IMR-90 (cell line): Measurements from ENCODE around the gene AP4S1. TPM values are rescaled to one million over a fixed set of nuclear protein-coding genes. Genes with fewer than 3 reads are reported as not detected.

Source experiments
- ATAC-seq: fragments of 200-7000 bp; cut with Tn5 transposase; 2 replicates; pipeline ENCODE4 v1.9.1; 2020; ENCODE audit warnings: low read depth, mild to moderate bottlenecking, moderate library complexity
- BruUV-seq: library from RNA; stranded (reverse); fragments of 400-500 nt; replicated peaks from 2 replicates; lab custom pipeline; 2021; lab: Mats Ljungman, UMichigan
- CTCF ChIA-PET: fragments of 300-600 bp; formaldehyde crosslinking; extraction: SDS; loops from one replicate; lab custom pipeline; 2021; ENCODE audit warnings: antibody characterized with exemption; lab: Yijun Ruan, JAX
- POLR2A ChIA-PET: fragments of 300-600 bp; sonication (Branson Sonifier 250); formaldehyde crosslinking; loops from one replicate; lab custom pipeline; 2022; ENCODE audit warnings: antibody characterized with exemption; ENCODE audit not compliant: unreplicated experiment; lab: Charles Lee
- DNase-seq: peaks from one replicate; pipeline ENCODE4 v3.0.0; 2013
- H2AFZ ChIP-seq: replicated peaks from 2 replicates; pipeline ENCODE3; 2013; ENCODE audit warnings: low read length, mild to moderate bottlenecking; ENCODE audit not compliant: poor library complexity
- H2AK5ac ChIP-seq: 2 replicates; pipeline ENCODE4 v1.6.1; 2013; ENCODE audit warnings: low read depth, low read length, inconsistent platforms
- H2AK9ac ChIP-seq: replicated peaks from 2 replicates; pipeline ENCODE3; 2013; ENCODE audit warnings: mild to moderate bottlenecking, low read depth, low read length, moderate library complexity; ENCODE audit not compliant: poor library complexity
- H2BK120ac ChIP-seq: 2 replicates; pipeline ENCODE4 v1.6.1; 2013; ENCODE audit warnings: low read depth, low read length, inconsistent platforms
- H2BK15ac ChIP-seq: 3 replicates; pipeline ENCODE4 v1.6.1; 2013; ENCODE audit warnings: low read depth, low read length, inconsistent platforms
- H2BK20ac ChIP-seq: 2 replicates; pipeline ENCODE4 v1.6.1; 2013; ENCODE audit warnings: low read depth, mild to moderate bottlenecking, inconsistent platforms, low read length, moderate library complexity
- H2BK5ac ChIP-seq: 2 replicates; pipeline ENCODE4 v1.6.1; 2013; ENCODE audit warnings: mild to moderate bottlenecking, low read depth, low read length, inconsistent platforms; ENCODE audit not compliant: poor library complexity, severe bottlenecking
- H3K14ac ChIP-seq: replicated peaks from 2 replicates; pipeline ENCODE4 v1.6.1; 2013; ENCODE audit warnings: low read depth, low read length, inconsistent platforms
- H3K18ac ChIP-seq: 2 replicates; pipeline ENCODE4 v1.6.1; 2013; ENCODE audit warnings: low read depth, low read length, control low read depth
- H3K23ac ChIP-seq: 2 replicates; pipeline ENCODE4 v1.6.1; 2013; ENCODE audit warnings: low read depth, low read length, inconsistent platforms
- H3K27ac ChIP-seq: 2 replicates; pipeline ENCODE4 v1.5.1; 2013; ENCODE audit warnings: mild to moderate bottlenecking, control low read depth, low read length; ENCODE audit not compliant: insufficient read depth
- H3K27me3 ChIP-seq: 2 replicates; pipeline ENCODE4 v1.6.1; 2013; ENCODE audit warnings: low read length; ENCODE audit not compliant: control insufficient read depth, insufficient read depth
- H3K36me3 ChIP-seq: 2 replicates; pipeline ENCODE4 v1.6.1; 2013; ENCODE audit warnings: low read length, mixed read lengths; ENCODE audit not compliant: control insufficient read depth, insufficient read depth
- H3K4ac ChIP-seq: 2 replicates; pipeline ENCODE4 v1.6.1; 2013; ENCODE audit warnings: low read depth, low read length, inconsistent platforms
- H3K4me1 ChIP-seq: 2 replicates; pipeline ENCODE4 v1.6.1; 2013; ENCODE audit warnings: low read length, mixed read lengths; ENCODE audit not compliant: control insufficient read depth, insufficient read depth
- H3K4me2 ChIP-seq: 2 replicates; pipeline ENCODE4 v1.6.1; 2013; ENCODE audit warnings: low read depth, mild to moderate bottlenecking, control low read depth, low read length, moderate library complexity
- H3K4me3 ChIP-seq: 2 replicates; pipeline ENCODE4 v1.5.1; 2013; ENCODE audit warnings: low read depth, mild to moderate bottlenecking, control low read depth, low read length, moderate library complexity; ENCODE audit not compliant: insufficient read depth
- H3K56ac ChIP-seq: 2 replicates; pipeline ENCODE4 v1.6.1; 2013; ENCODE audit warnings: low read length, inconsistent platforms; ENCODE audit not compliant: insufficient read depth; ENCODE audit errors: extremely low read depth
- H3K79me1 ChIP-seq, 2 experiments: 2 replicates each; pipeline ENCODE4 v1.6.1; 2013; ENCODE audit warnings: low read length in 2 of 2, inconsistent platforms in 1 of 2, low read depth in 1 of 2
- H3K9ac ChIP-seq: 2 replicates; pipeline ENCODE4 v1.6.1; 2013; ENCODE audit warnings: low read depth, low read length, control low read depth
- H3K9me1 ChIP-seq: 2 replicates; pipeline ENCODE4 v1.6.1; 2013; ENCODE audit warnings: low read length, inconsistent platforms; ENCODE audit not compliant: insufficient read depth
- H3K9me3 ChIP-seq: 2 replicates; pipeline ENCODE4 v1.6.1; 2013; ENCODE audit warnings: low read length; ENCODE audit not compliant: control insufficient read depth, insufficient read depth
- H4K20me1 ChIP-seq: 2 replicates; pipeline ENCODE4 v1.6.1; 2013; ENCODE audit warnings: low read length, inconsistent platforms; ENCODE audit not compliant: insufficient read depth
- H4K5ac ChIP-seq: 2 replicates; pipeline ENCODE4 v1.6.1; 2013; ENCODE audit warnings: mild to moderate bottlenecking, low read depth, low read length, control low read depth
- H4K8ac ChIP-seq, 2 experiments: 2 replicates each; pipeline ENCODE4 v1.6.1; 2013; ENCODE audit warnings: low read depth in 2 of 2, low read length in 2 of 2, control low read depth in 1 of 2, inconsistent platforms in 1 of 2
- H4K91ac ChIP-seq: 2 replicates; pipeline ENCODE4 v1.6.1; 2013; ENCODE audit warnings: low read depth, low read length, inconsistent platforms; ENCODE audit not compliant: insufficient read depth
- BHLHE40 ChIP-seq: fragments of 150-350 bp; IDR thresholded peaks from 2 replicates; pipeline ENCODE4 v1.6.1; 2016; ENCODE audit warnings: mild to moderate bottlenecking, low read depth, low read length
- CEBPB ChIP-seq: IDR thresholded peaks from 2 replicates; pipeline ENCODE4 v1.6.1; 2012; ENCODE audit warnings: low read depth, low read length, improper control_type of control experiment
- FOS ChIP-seq: fragments of 150-350 bp; IDR thresholded peaks from 2 replicates; pipeline ENCODE4 v1.6.1; 2016; ENCODE audit warnings: low read depth, low read length
- MAFK ChIP-seq: IDR thresholded peaks from 2 replicates; pipeline ENCODE4 v1.6.1; 2012; ENCODE audit warnings: low read depth, low read length, improper control_type of control experiment
- MAZ ChIP-seq: IDR thresholded peaks from 2 replicates; pipeline ENCODE4 v1.6.1; 2012; ENCODE audit warnings: low read depth, mild to moderate bottlenecking, low read length, improper control_type of control experiment, moderate library complexity, borderline replicate concordance
- MXI1 ChIP-seq: IDR thresholded peaks from 2 replicates; pipeline ENCODE4 v1.6.1; 2012; ENCODE audit warnings: low read depth, mild to moderate bottlenecking, low read length, moderate library complexity, borderline replicate concordance
- NFE2L2 ChIP-seq: fragments of 150-350 bp; IDR thresholded peaks from 2 replicates; pipeline ENCODE4 v1.6.1; 2016; ENCODE audit warnings: low read depth, mild to moderate bottlenecking, low read length
- RAD21 ChIP-seq: IDR thresholded peaks from 2 replicates; pipeline ENCODE4 v1.6.1; 2012; ENCODE audit warnings: low read length, improper control_type of control experiment
- RFX5 ChIP-seq: IDR thresholded peaks from 2 replicates; pipeline ENCODE4 v1.8.0; 2012; ENCODE audit warnings: low read depth, mild to moderate bottlenecking, low read length, moderate library complexity
- WGBS, 2 experiments: methylation state at CpG; one replicate each; pipeline versions ENCODE4 v1.1.5 to v1.1.7; 2013; ENCODE audit warnings: missing lambda C conversion rate in 2 of 2; ENCODE audit not compliant: insufficient read length in 1 of 2; ENCODE audit errors: extremely low coverage in 2 of 2; 5-methylcytosine and 5-hydroxymethylcytosine counted together
- dilution Hi-C: fragments of 300-500 bp; cut with HindIII; formaldehyde crosslinking; loops from one replicate; pipeline ENCODE4 v1.14.3; 2018; ENCODE audit warnings: low sequenced_read_pairs; ENCODE audit not compliant: unreplicated experiment
- in situ Hi-C: fragments of 300-500 bp; cut with MboI; formaldehyde crosslinking; loops from 3 replicates; pipeline ENCODE4 v1.14.3; 2019; ENCODE audit warnings: low sequenced_read_pairs, inconsistent platforms, mixed read lengths
- intact Hi-C: fragments of 100-400 bp; cut with micrococcal nuclease; formaldehyde crosslinking; loops from 2 replicates; pipeline ENCODE4 v1.10.0; 2022
- polyA plus RNA-seq, 3 experiments: library from polyadenylated mRNA; depleted of rRNA; stranded (reverse); fragments of >200 nt; gene quantifications; 2 replicates each; pipeline ENCODE4 v1.2.3, GENCODE V29; 2012; ENCODE audit warnings: low replicate concordance in 1 of 3
- total RNA-seq: library from RNA; depleted of rRNA; stranded (reverse); fragments of >200 nt; gene quantifications from 2 replicates; pipeline ENCODE4 v1.2.3, GENCODE V29; 2012
- TF ChIP-seq, protein P1 (sequence below): fragments of 150-350 bp; IDR thresholded peaks from 2 replicates; pipeline ENCODE4 v1.6.1; 2016; ENCODE audit warnings: low read depth, mild to moderate bottlenecking, low read length, moderate library complexity, borderline replicate concordance

AP4S1 gene
- total and polyA plus RNA-seq, 2 of the 4 experiments (the other 2 are of a cell fraction): 2.7 to 4.5 TPM

DNA sequence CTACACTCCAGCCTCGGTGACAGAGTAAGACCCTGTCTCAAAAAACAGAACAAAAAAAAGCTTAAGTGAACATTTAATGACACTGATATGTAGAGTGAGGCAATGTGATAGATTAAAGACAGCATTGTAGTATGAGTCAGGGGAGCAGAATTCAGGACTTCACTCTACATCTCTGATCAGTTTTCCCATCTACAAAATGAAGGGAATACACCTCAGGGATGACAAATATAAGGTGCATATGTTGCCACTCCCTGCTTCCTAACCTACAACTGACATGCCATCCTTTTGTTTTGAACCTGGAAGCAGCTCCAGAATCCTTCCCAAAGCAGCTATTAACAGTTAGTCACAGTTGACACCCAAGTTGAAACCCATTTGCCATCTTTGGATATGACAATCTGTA lies 31.6 kb downstream of the AP4S1 start:
- Histone ChIP-seq H3K9me3 (no peaks in the 10 kb centered on the region), H3K4me3 (no peak overlapping the region), H3K79me1 (peaks cover 5 to 7% of the 10 kb centered on the region in 2 experiments; a peak in 1 of 4 replicates), H3K18ac (no peak overlapping the region), H2BK15ac (no peak overlapping the region), H4K91ac (no peak overlapping the region), H2AK9ac (no peak overlapping the region), H3K14ac (no peak overlapping the region), H3K36me3 (no peaks in the 10 kb centered on the region), H4K20me1 (no peaks in the 10 kb centered on the region), H4K5ac (no peak overlapping the region), H3K4me1 (peaks cover 6% of the 10 kb centered on the region), H3K9ac (no peak overlapping the region), H3K56ac (no peak overlapping the region), H3K27me3 (no peaks in the 10 kb centered on the region), H3K4me2 (no peak overlapping the region), H4K8ac (no peak overlapping the region), H3K9me1 (peaks cover under 1% of the 10 kb centered on the region; the same call in 1 of the 2 replicates), H2BK120ac (no peak overlapping the region), H2BK20ac (no peak overlapping the region), H2AFZ (no peak overlapping the region), H3K4ac (no peak overlapping the region), H3K27ac (no peak overlapping the region), H2BK5ac (no peak overlapping the region), H3K23ac (no peak overlapping the region), H2AK5ac (no peak overlapping the region)
- no peak for DNase-seq
- TF ChIP-seq BHLHE40 (no peak), MAZ (no peak), RFX5 (no peak), CEBPB (no peak), RAD21 (no peak), MXI1 (no peak), NFE2L2 (no peak), FOS (no peak), MAFK (no peak)
- TF ChIP-seq, protein P1, sequence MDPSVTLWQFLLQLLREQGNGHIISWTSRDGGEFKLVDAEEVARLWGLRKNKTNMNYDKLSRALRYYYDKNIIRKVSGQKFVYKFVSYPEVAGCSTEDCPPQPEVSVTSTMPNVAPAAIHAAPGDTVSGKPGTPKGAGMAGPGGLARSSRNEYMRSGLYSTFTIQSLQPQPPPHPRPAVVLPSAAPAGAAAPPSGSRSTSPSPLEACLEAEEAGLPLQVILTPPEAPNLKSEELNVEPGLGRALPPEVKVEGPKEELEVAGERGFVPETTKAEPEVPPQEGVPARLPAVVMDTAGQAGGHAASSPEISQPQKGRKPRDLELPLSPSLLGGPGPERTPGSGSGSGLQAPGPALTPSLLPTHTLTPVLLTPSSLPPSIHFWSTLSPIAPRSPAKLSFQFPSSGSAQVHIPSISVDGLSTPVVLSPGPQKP: no peak
- in situ Hi-C loops: no loop called here
- ChIA-PET POLR2A (no interaction called here), CTCF (no interaction called here)
- no TSS peak for BruUV-seq
- no CpG with 5 or more reads among the region's 1 CpG for WGBS, 2 experiments
- dilution Hi-C loops: no loop called here
- intact Hi-C loops: no loop called here
- no peak for ATAC-seq
